HepG2 (cell line): ENCODE results near the gene HPCAL1. TPM values are rescaled to one million over a fixed set of nuclear protein-coding genes. Genes with fewer than 3 reads are reported as not detected.

Experiments
- CAMTA2 ChIP-seq: sonication (generic); formaldehyde crosslinking; IDR thresholded peaks from 2 replicates; pipeline ENCODE4 v1.4.0; 2020; ENCODE audit warnings: mild to moderate bottlenecking, missing genetic modification reagents, borderline replicate concordance
- DMAP1 ChIP-seq: IDR thresholded peaks from 2 replicates; pipeline ENCODE4 v1.6.1; 2016
- EZH2 ChIP-seq: conservative IDR thresholded peaks from 2 replicates; pipeline ENCODE4 v1.6.1; 2012; ENCODE audit warnings: mild to moderate bottlenecking, low read depth, low read length, moderate library complexity
- FOXO1 ChIP-seq: sonication (generic); formaldehyde crosslinking; IDR thresholded peaks from 2 replicates; pipeline ENCODE4 v1.4.0; 2020; ENCODE audit warnings: missing genetic modification reagents
- GLI4 ChIP-seq: sonication (generic); formaldehyde crosslinking; IDR thresholded peaks from 2 replicates; pipeline ENCODE4 v1.5.1; 2020; ENCODE audit warnings: missing genetic modification reagents, mild to moderate bottlenecking, moderate library complexity, borderline replicate concordance
- HCFC1 ChIP-seq: fragments of 150-350 bp; IDR thresholded peaks from 2 replicates; pipeline ENCODE4 v1.6.1; 2014; ENCODE audit warnings: low read depth, low read length
- JARID2 ChIP-seq: sonication (generic); formaldehyde crosslinking; IDR thresholded peaks from 2 replicates; pipeline ENCODE4 v1.8.1; 2023; ENCODE audit warnings: missing genetic modification reagents, inconsistent platforms; ENCODE audit not compliant: insufficient replicate concordance
- KDM5B ChIP-seq: sonication (generic); formaldehyde crosslinking; IDR thresholded peaks from 2 replicates; pipeline ENCODE4 v1.4.0; 2020; ENCODE audit warnings: missing genetic modification reagents, mild to moderate bottlenecking, borderline replicate concordance
- KDM6A ChIP-seq: IDR thresholded peaks from 2 replicates; pipeline ENCODE4 v1.6.1; 2016; ENCODE audit warnings: low read depth
- MIER3 ChIP-seq: IDR thresholded peaks from 2 replicates; pipeline ENCODE4 v1.6.1; 2016; ENCODE audit warnings: missing compliant biosample characterization, borderline replicate concordance
- NFKB2 ChIP-seq: sonication (generic); formaldehyde crosslinking; IDR thresholded peaks from 2 replicates; pipeline ENCODE4 v1.4.0; 2020; ENCODE audit warnings: missing genetic modification reagents, borderline replicate concordance
- NFRKB ChIP-seq: fragments of 450-650 bp; IDR thresholded peaks from 2 replicates; pipeline ENCODE4 v1.6.1; 2017
- ONECUT2 ChIP-seq: sonication (generic); formaldehyde crosslinking; IDR thresholded peaks from 2 replicates; pipeline ENCODE4 v1.4.0; 2020; ENCODE audit warnings: missing genetic modification reagents
- PAWR ChIP-seq: sonication (generic); formaldehyde crosslinking; IDR thresholded peaks from 2 replicates; pipeline ENCODE4 v1.4.0; 2020; ENCODE audit warnings: missing genetic modification reagents, mild to moderate bottlenecking, borderline replicate concordance
- PAX8 ChIP-seq: sonication (generic); formaldehyde crosslinking; IDR thresholded peaks from 2 replicates; pipeline ENCODE4 v1.8.0; 2022; ENCODE audit warnings: mild to moderate bottlenecking, missing genetic modification reagents, borderline replicate concordance
- RBFOX2 ChIP-seq: fragments of 200-400 bp; formaldehyde crosslinking; IDR thresholded peaks from 2 replicates; pipeline ENCODE4 v1.6.1; 2017; ENCODE audit warnings: low read depth, mild to moderate bottlenecking, low read length
- SMARCE1 ChIP-seq: fragments of 450-650 bp; IDR thresholded peaks from 2 replicates; pipeline ENCODE4 v1.6.1; 2017; ENCODE audit warnings: borderline replicate concordance
- SNAPC2 ChIP-seq: sonication (generic); formaldehyde crosslinking; IDR thresholded peaks from 2 replicates; pipeline ENCODE4 v1.8.1; 2022; ENCODE audit warnings: mild to moderate bottlenecking, missing genetic modification reagents
- SOX13 ChIP-seq, 3 experiments: fragments of 450-650 bp in 1 of 3; sonication (generic) in 1 of 3; formaldehyde crosslinking in 1 of 3; IDR thresholded peaks in 2 of 3; conservative IDR thresholded peaks in 1 of 3; 2 replicates each; pipeline versions ENCODE4 v1.5.0 to v1.6.1; 2016 to 2020; ENCODE audit warnings: antibody characterized with exemption in 1 of 3, mild to moderate bottlenecking in 1 of 3, missing compliant biosample characterization in 1 of 3, missing genetic modification reagents in 1 of 3, moderate library complexity in 1 of 3
- SOX5 ChIP-seq: IDR thresholded peaks from 2 replicates; pipeline ENCODE4 v1.6.1; 2016; ENCODE audit warnings: borderline replicate concordance
- TCF7 ChIP-seq: sonication (generic); IDR thresholded peaks from 2 replicates; pipeline ENCODE4 v1.6.1; 2016; ENCODE audit warnings: antibody characterized with exemption, low read depth
- ZNF260 ChIP-seq: sonication (generic); formaldehyde crosslinking; IDR thresholded peaks from 2 replicates; pipeline ENCODE4 v1.4.0; 2020; ENCODE audit warnings: missing genetic modification reagents, low read depth, mild to moderate bottlenecking, borderline replicate concordance
- ZNF292 ChIP-seq: sonication (generic); formaldehyde crosslinking; IDR thresholded peaks from 2 replicates; pipeline ENCODE4 v1.8.1; 2022; ENCODE audit warnings: mild to moderate bottlenecking, low read depth, missing genetic modification reagents, borderline replicate concordance
- ZNF296 ChIP-seq: sonication (generic); formaldehyde crosslinking; conservative IDR thresholded peaks from 2 replicates; pipeline ENCODE4 v1.5.0; 2020; ENCODE audit warnings: mild to moderate bottlenecking, missing genetic modification reagents
- ZNF652 ChIP-seq: IDR thresholded peaks from 2 replicates; pipeline ENCODE4 v1.6.1; 2016; ENCODE audit warnings: low read depth, borderline replicate concordance
- ZNF747 ChIP-seq: sonication (generic); formaldehyde crosslinking; IDR thresholded peaks from 2 replicates; pipeline ENCODE4 v1.8.1; 2023; ENCODE audit warnings: missing genetic modification reagents, mild to moderate bottlenecking, borderline replicate concordance
- ZNF781 ChIP-seq: sonication (generic); formaldehyde crosslinking; IDR thresholded peaks from 2 replicates; pipeline ENCODE4 v1.5.1; 2020; ENCODE audit warnings: borderline replicate concordance, mild to moderate bottlenecking, missing genetic modification reagents; ENCODE audit errors: not compliant biosample characterization
- polyA plus RNA-seq, 8 experiments: library from polyadenylated mRNA; depleted of rRNA in 3 of 8; stranded (reverse) in 7 of 8; unstranded in 1 of 8; fragments of >200 nt; fragmentation: Illumina TruSeq in 4 of 8; extraction: Trizol in 4 of 8; gene quantifications; 2 replicates each; pipeline versions ENCODE4 v1.2.1 to v1.2.3, GENCODE V29; 2011 to 2016; ENCODE audit warnings: low read depth in 4 of 8, missing spikeins in 1 of 8, mixed read lengths in 1 of 8; ENCODE audit not compliant: insufficient read depth in 1 of 8
- total RNA-seq, 5 experiments: library from RNA; depleted of rRNA; stranded (reverse); fragments of >200 nt; fragmentation: Illumina TruSeq; extraction: Trizol; gene quantifications; 2 replicates each; pipeline ENCODE4 v1.2.3, GENCODE V29; 2016; ENCODE audit warnings: low read depth in 1 of 5
- TF ChIP-seq, protein P1 (sequence below): sonication (generic); formaldehyde crosslinking; IDR thresholded peaks from 2 replicates; pipeline ENCODE4 v1.4.0; 2020; ENCODE audit warnings: missing genetic modification reagents
- TF ChIP-seq, protein P2 (sequence below): sonication (generic); formaldehyde crosslinking; IDR thresholded peaks from 2 replicates; pipeline ENCODE4 v1.8.1; 2023; ENCODE audit warnings: missing genetic modification reagents, mild to moderate bottlenecking, borderline replicate concordance
- TF ChIP-seq, protein P3 (sequence below): sonication (generic); formaldehyde crosslinking; IDR thresholded peaks from 2 replicates; pipeline ENCODE4 v1.4.0; 2020; ENCODE audit warnings: mild to moderate bottlenecking, low read depth, missing genetic modification reagents

Gene HPCAL1
- total and polyA plus RNA-seq, 2 of the 13 experiments (the other 11 are each of a cell fraction or from before 2014, with no cell fraction given) = 29.5 to 29.9 TPM

DNA sequence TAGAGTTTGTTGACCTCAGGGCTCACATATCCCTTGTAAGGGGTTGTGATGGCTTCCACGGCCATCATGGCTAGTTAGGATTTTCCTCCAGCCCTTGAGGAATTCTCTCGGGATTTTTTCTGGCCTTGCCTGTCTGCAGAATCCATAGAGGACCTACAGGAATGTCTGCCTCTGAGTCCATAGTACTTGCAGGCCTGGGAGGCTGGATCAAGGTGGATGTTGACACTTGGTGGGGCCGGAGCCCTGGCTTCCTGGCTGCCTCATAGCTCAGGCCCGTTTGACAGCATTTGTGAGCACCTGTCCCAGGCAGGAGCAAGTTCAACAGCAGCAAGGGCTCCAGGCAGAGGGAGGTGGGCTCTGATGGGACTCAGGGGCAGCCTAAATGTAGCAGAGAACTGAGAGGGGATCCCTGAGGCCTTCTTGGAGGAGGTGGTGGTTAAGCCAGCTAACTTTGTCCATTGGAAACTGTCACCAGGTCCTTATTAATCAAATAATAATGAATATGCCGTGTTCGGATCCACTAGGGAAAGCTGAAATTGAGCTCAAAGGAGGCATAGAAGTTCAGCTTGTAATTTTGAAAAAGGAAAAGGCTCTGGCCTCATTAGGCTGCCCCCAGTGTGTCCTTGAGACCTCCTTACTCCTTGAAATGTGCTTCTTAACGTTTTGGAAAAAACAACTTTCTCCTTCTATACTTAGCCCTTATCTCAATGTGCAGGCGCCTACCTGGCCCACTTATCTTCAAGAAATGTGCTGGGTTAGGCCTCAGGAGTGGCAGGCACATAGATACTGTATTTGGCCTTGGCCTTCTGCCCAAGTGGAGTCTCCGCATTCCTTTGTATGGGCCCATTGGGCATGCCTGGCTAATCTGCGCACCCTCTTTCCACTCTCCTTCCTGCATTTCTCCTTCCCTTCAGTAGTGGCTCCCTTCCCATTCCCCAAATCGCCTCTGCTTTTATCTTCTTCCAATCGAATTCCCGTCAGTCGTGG, 66.9 kb downstream of the HPCAL1 start (continued):
- no peak for TF ChIP-seq SOX13 (IDR thresholded peaks at IDR 0.05)
- TF ChIP-seq SOX13 (CRISPR knock-in tag; conservative IDR thresholded peaks at IDR 0.05 in 1 of 2, IDR thresholded peaks at IDR 0.05 in 1 of 2) = no peak
- TF ChIP-seq NFKB2 (CRISPR knock-in tag) = no peak
- TF ChIP-seq RBFOX2 = no peak
- TF ChIP-seq ZNF652 (CRISPR knock-in tag) = no peak
- TF ChIP-seq NFRKB = no peak
- TF ChIP-seq, protein P1, sequence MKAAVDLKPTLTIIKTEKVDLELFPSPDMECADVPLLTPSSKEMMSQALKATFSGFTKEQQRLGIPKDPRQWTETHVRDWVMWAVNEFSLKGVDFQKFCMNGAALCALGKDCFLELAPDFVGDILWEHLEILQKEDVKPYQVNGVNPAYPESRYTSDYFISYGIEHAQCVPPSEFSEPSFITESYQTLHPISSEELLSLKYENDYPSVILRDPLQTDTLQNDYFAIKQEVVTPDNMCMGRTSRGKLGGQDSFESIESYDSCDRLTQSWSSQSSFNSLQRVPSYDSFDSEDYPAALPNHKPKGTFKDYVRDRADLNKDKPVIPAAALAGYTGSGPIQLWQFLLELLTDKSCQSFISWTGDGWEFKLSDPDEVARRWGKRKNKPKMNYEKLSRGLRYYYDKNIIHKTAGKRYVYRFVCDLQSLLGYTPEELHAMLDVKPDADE (CRISPR knock-in tag) = no peak
- TF ChIP-seq HCFC1 = no peak
- TF ChIP-seq CAMTA2 (CRISPR knock-in tag) = no peak
- TF ChIP-seq ONECUT2 = no peak
- TF ChIP-seq, protein P2, sequence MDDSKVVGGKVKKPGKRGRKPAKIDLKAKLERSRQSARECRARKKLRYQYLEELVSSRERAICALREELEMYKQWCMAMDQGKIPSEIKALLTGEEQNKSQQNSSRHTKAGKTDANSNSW (CRISPR knock-in tag) = no peak
- no peak for TF ChIP-seq MIER3 (CRISPR knock-in tag)
- TF ChIP-seq DMAP1 (CRISPR knock-in tag) = no peak; the same call in 1 of the 2 replicates
- no peak for TF ChIP-seq SNAPC2 (CRISPR knock-in tag)
- TF ChIP-seq EZH2 = no peak
- no peak for TF ChIP-seq KDM5B (CRISPR knock-in tag)
- peak; percentile 45 for TF ChIP-seq SOX5 (CRISPR knock-in tag)
- peak; percentile 50; the same call in 1 of the 2 replicates for TF ChIP-seq KDM6A (CRISPR knock-in tag)
- no peak for TF ChIP-seq TCF7
- TF ChIP-seq JARID2 (CRISPR knock-in tag) = no peak
- no peak for TF ChIP-seq PAX8 (CRISPR knock-in tag)
- no peak for TF ChIP-seq ZNF296 (CRISPR knock-in tag)
- no peak for TF ChIP-seq ZNF747
- TF ChIP-seq SMARCE1 = no peak
- TF ChIP-seq, protein P3, sequence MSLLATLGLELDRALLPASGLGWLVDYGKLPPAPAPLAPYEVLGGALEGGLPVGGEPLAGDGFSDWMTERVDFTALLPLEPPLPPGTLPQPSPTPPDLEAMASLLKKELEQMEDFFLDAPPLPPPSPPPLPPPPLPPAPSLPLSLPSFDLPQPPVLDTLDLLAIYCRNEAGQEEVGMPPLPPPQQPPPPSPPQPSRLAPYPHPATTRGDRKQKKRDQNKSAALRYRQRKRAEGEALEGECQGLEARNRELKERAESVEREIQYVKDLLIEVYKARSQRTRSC (CRISPR knock-in tag) = no peak
- TF ChIP-seq ZNF260 = no peak
- TF ChIP-seq ZNF292 (CRISPR knock-in tag) = no peak
- no peak for TF ChIP-seq GLI4 (CRISPR knock-in tag)
- TF ChIP-seq FOXO1 (CRISPR knock-in tag) = peak; percentile 70; the same call in 1 of the 2 replicates
- TF ChIP-seq PAWR (CRISPR knock-in tag) = no peak
- TF ChIP-seq ZNF781 = no peak
